Endothelial cell of umbilical vein (primary cell): ENCODE measurements around the gene SULT2B1. TPM values are rescaled to one million over a fixed set of nuclear protein-coding genes. Genes with fewer than 3 reads are reported as not detected.

Experiments
- BruUV-seq: library from RNA; stranded (reverse); fragments of 400-500 nt; replicated peaks from 2 replicates; lab custom pipeline; 2021; lab: Mats Ljungman, UMichigan
- CTCF ChIA-PET: fragments of 300-600, 350-600 bp; sonication (Branson Sonifier 250); formaldehyde crosslinking; loops from one replicate; lab custom pipeline; 2021; ENCODE audit warnings: antibody characterized with exemption, inconsistent platforms; lab: Charles Lee
- POLR2A ChIA-PET: fragments of 300-600, 350-600 bp; sonication (Branson Sonifier 250); formaldehyde crosslinking; loops from one replicate; lab custom pipeline; 2021; ENCODE audit warnings: antibody characterized with exemption, inconsistent platforms; lab: Charles Lee
- DNase-seq: peaks from one replicate; pipeline ENCODE4 v3.0.0-alpha.2; 2011; ENCODE audit warnings: low read depth, low spot score
- FAIRE-seq: peaks from 2 replicates; lab custom pipeline; 2011; peaks lifted over from hg19 to GRCh38; lab: Jason Lieb, UNC
- H2AFZ ChIP-seq: 2 replicates; pipeline ENCODE4 v1.6.0; 2012; ENCODE audit warnings: low read depth, low read length, control low read depth, inconsistent platforms
- H3K27ac ChIP-seq: 2 replicates; pipeline ENCODE4 v1.5.1; 2011; ENCODE audit warnings: low read depth, mild to moderate bottlenecking, control low read depth, low read length, moderate library complexity; ENCODE audit not compliant: insufficient read depth
- H3K27me3 ChIP-seq, 2 experiments: 2 replicates each; pipeline versions ENCODE4 v1.6.0 to v1.6.1; 2011; ENCODE audit warnings: low read length in 2 of 2, mixed read lengths in 1 of 2; ENCODE audit not compliant: control insufficient read depth in 2 of 2, insufficient read depth in 2 of 2
- H3K36me3 ChIP-seq, 2 experiments: 2 replicates in 1 of 2; 3 replicates in 1 of 2; pipeline ENCODE4 v1.5.1; 2011; ENCODE audit warnings: low read length in 2 of 2, mild to moderate bottlenecking in 1 of 2, moderate library complexity in 1 of 2; ENCODE audit not compliant: control insufficient read depth in 2 of 2, insufficient read depth in 2 of 2; ENCODE audit errors: extremely low read depth in 1 of 2
- H3K4me1 ChIP-seq: 3 replicates; pipeline ENCODE4 v1.5.1; 2011; ENCODE audit warnings: mild to moderate bottlenecking, low read length; ENCODE audit not compliant: control insufficient read depth, insufficient read depth; ENCODE audit errors: extremely low read depth
- H3K4me2 ChIP-seq: 2 replicates; pipeline ENCODE4 v1.6.1; 2011; ENCODE audit warnings: low read length, control low read depth, mixed read lengths; ENCODE audit not compliant: insufficient read depth
- H3K4me3 ChIP-seq, 3 experiments: fragments of 200-600 bp in 1 of 3; sonication (generic), shearing (Covaris generic) in 1 of 3; replicated peaks in 1 of 3; 2 replicates each; pipeline ENCODE4 v1.5.1; 2011 to 2016; ENCODE audit warnings: control low read depth in 3 of 3, low read length in 3 of 3, mild to moderate bottlenecking in 2 of 3, inconsistent platforms in 1 of 3, low read depth in 1 of 3, moderate library complexity in 1 of 3; ENCODE audit not compliant: insufficient read depth in 1 of 3
- H3K79me2 ChIP-seq: 2 replicates; pipeline ENCODE4 v1.6.0; 2012; ENCODE audit warnings: low read length, inconsistent platforms; ENCODE audit not compliant: control insufficient read depth, insufficient read depth
- H3K9ac ChIP-seq: replicated peaks from 2 replicates; pipeline ENCODE3; 2011; ENCODE audit warnings: low read length, control low read depth; ENCODE audit not compliant: insufficient read depth; ENCODE audit errors: extremely low read depth
- H3K9me1 ChIP-seq: replicated peaks from 3 replicates; pipeline ENCODE4 v1.6.0; 2011; ENCODE audit warnings: mild to moderate bottlenecking, low read length; ENCODE audit not compliant: control insufficient read depth, insufficient read depth; ENCODE audit errors: extremely low read depth
- H3K9me3 ChIP-seq: replicated peaks from 2 replicates; pipeline ENCODE4 v1.5.1; 2012; ENCODE audit warnings: low read length, inconsistent platforms; ENCODE audit not compliant: control insufficient read depth, insufficient read depth
- H4K20me1 ChIP-seq: replicated peaks from 2 replicates; pipeline ENCODE3; 2011; ENCODE audit warnings: mild to moderate bottlenecking, low read length; ENCODE audit not compliant: control insufficient read depth, insufficient read depth; ENCODE audit errors: extremely low read depth
- EZH2 ChIP-seq: IDR thresholded peaks from 2 replicates; pipeline ENCODE4 v1.6.1; 2012; ENCODE audit warnings: borderline replicate concordance, low read depth, mild to moderate bottlenecking, moderate library complexity, low read length, inconsistent platforms; ENCODE audit not compliant: severe bottlenecking
- FOS ChIP-seq: IDR thresholded peaks from 2 replicates; pipeline ENCODE4 v1.6.1; 2011; ENCODE audit warnings: mild to moderate bottlenecking, low read length, moderate library complexity, borderline replicate concordance; ENCODE audit not compliant: insufficient read depth
- GATA2 ChIP-seq: IDR thresholded peaks from 2 replicates; pipeline ENCODE4 v1.7.0; 2011; ENCODE audit warnings: low read depth, mild to moderate bottlenecking, moderate library complexity, mixed read lengths, low read length; ENCODE audit not compliant: insufficient read length, insufficient read depth
- JUN ChIP-seq: IDR thresholded peaks from 2 replicates; pipeline ENCODE4 v1.6.1; 2011; ENCODE audit warnings: borderline replicate concordance, low read depth; ENCODE audit not compliant: insufficient read length, insufficient read depth
- MYC ChIP-seq: IDR thresholded peaks from one replicate; pipeline ENCODE4 v1.6.1; 2011; ENCODE audit warnings: mild to moderate bottlenecking, low read depth, low read length
- POLR2A ChIP-seq: IDR thresholded peaks from 2 replicates; pipeline ENCODE4 v1.6.1; 2012; ENCODE audit warnings: low read depth, mild to moderate bottlenecking, control low read depth, low read length
- POLR2AphosphoS5 ChIP-seq: IDR thresholded peaks from 2 replicates; pipeline ENCODE4 v1.6.1; 2012; ENCODE audit warnings: low read depth, mild to moderate bottlenecking, control low read depth, low read length, moderate library complexity; ENCODE audit not compliant: insufficient read depth
- dilution Hi-C: fragments of 300-500 bp; cut with MboI; formaldehyde crosslinking; loops from one replicate; pipeline ENCODE4 v1.15.0; 2019; ENCODE audit warnings: low sequenced_read_pairs; ENCODE audit not compliant: extremely low pct_ligation_motif_present
- intact Hi-C: fragments of 100-400 bp; cut with micrococcal nuclease; formaldehyde crosslinking; loops from one replicate; pipeline ENCODE4 v1.10.0; 2022
- polyA plus RNA-seq, 4 experiments: library from polyadenylated mRNA; depleted of rRNA in 3 of 4; stranded (reverse) in 3 of 4; unstranded in 1 of 4; fragments of >200 nt; gene quantifications; 2 replicates each; pipeline versions ENCODE4 v1.2.1 to v1.2.3, GENCODE V29; 2011 to 2012; ENCODE audit warnings: missing spikeins in 1 of 4
- total RNA-seq: library from RNA; stranded (reverse); gene quantifications from 2 replicates; pipeline ENCODE4 v1.2.3, GENCODE V29; 2021
- TF ChIP-seq, protein P1 (sequence below), 2 donors: IDR thresholded peaks; 1 replicate in 1 of 2; 2 replicates in 1 of 2; pipeline ENCODE4 v1.5.1; 2011; ENCODE audit warnings: low read length in 2 of 2, mild to moderate bottlenecking in 2 of 2, moderate library complexity in 2 of 2, control low read depth in 1 of 2, inconsistent platforms in 1 of 2, low read depth in 1 of 2; ENCODE audit not compliant: insufficient read depth in 1 of 2; ENCODE audit errors: extremely low read depth in 1 of 2
- TF ChIP-seq, protein P2 (sequence below): IDR thresholded peaks from 2 replicates; pipeline ENCODE4 v1.6.1; 2011; ENCODE audit not compliant: insufficient read depth, insufficient read length

The SULT2B1 gene
- total and polyA plus RNA-seq, 2 donors (not counting 3 experiments of a cell fraction or from before 2014, with no cell fraction given), result not detected

DNA sequence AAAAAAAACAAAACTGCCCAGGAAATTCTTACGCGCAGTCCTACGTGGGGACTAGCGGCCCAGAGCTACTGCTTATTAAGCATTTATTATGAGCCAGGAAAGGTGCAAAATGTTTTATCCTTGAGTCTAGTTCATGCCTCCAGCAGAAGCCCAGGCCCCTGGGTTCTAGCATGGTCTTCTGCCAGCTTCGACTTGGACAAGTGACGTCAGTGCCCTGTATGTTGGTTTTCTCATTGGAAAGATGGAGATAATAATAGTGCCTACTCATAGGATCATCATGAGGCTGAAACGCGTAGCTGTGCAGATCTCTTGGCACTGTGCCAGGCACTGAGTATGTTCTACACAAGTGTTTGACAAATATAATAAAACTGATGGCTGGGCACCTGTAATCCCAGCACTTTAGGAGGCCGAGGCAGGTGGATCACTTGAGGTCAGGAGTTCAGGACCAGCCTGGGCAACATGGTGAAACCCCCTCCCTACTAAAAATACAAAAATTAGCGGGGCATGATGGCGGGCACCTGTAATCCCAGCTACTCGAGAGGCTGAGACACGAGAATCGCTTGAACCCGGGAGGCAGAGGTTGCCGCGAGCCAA is 12.4 kb upstream of the SULT2B1 start:
- ChIA-PET POLR2A (interaction anchor here (0.8 kb wide), 1 partner anchor 17 kb away, joined by 3 read pairs; no protein-coding TSS in a partner anchor), CTCF (interaction anchor here (1.1 to 1.2 kb wide), 3 partner anchors 10 to 34 kb away, joined by 3 read pairs; no protein-coding TSS in a partner anchor)
- Histone ChIP-seq H3K4me3 (no peak overlapping the region), H3K36me3 (no peaks in the 10 kb centered on the region), H2AFZ (no peak overlapping the region), H3K27me3 (no peaks in the 10 kb centered on the region), H3K4me2 (no peak overlapping the region), H3K27ac (no peak overlapping the region), H4K20me1 (no peaks in the 10 kb centered on the region), H3K9me1 (no peaks in the 10 kb centered on the region), H3K9ac (no peak overlapping the region), H3K79me2 (no peaks in the 10 kb centered on the region), H3K9me3 (no peaks in the 10 kb centered on the region), H3K4me1 (peaks cover 5% of the 10 kb centered on the region)
- FAIRE-seq, result no peak
- DNase-seq, result peak; percentile 10
- TF ChIP-seq, protein P1, sequence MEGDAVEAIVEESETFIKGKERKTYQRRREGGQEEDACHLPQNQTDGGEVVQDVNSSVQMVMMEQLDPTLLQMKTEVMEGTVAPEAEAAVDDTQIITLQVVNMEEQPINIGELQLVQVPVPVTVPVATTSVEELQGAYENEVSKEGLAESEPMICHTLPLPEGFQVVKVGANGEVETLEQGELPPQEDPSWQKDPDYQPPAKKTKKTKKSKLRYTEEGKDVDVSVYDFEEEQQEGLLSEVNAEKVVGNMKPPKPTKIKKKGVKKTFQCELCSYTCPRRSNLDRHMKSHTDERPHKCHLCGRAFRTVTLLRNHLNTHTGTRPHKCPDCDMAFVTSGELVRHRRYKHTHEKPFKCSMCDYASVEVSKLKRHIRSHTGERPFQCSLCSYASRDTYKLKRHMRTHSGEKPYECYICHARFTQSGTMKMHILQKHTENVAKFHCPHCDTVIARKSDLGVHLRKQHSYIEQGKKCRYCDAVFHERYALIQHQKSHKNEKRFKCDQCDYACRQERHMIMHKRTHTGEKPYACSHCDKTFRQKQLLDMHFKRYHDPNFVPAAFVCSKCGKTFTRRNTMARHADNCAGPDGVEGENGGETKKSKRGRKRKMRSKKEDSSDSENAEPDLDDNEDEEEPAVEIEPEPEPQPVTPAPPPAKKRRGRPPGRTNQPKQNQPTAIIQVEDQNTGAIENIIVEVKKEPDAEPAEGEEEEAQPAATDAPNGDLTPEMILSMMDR (IDR thresholded peaks at IDR 0.05; ENCODE audit: extremely low read depth in 1 of 2, insufficient read depth in 1 of 2, low read depth in 1 of 2, low read length in 2 of 2), result no peak
- no peak for TF ChIP-seq FOS
- TF ChIP-seq, protein P2, sequence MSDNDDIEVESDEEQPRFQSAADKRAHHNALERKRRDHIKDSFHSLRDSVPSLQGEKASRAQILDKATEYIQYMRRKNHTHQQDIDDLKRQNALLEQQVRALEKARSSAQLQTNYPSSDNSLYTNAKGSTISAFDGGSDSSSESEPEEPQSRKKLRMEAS, result no peak
- no peak for TF ChIP-seq MYC
- no peak for TF ChIP-seq GATA2
- TF ChIP-seq POLR2AphosphoS5, result no peak
- TF ChIP-seq POLR2A, result no peak
- TF ChIP-seq EZH2, result no peak
- no peak for TF ChIP-seq JUN
- intact Hi-C loops, result no loop called here
- BruUV-seq, result no TSS peak
- dilution Hi-C loops, result no loop called here
